T-helper 1 cell (primary cell): ENCODE measurements around the gene RBCK1.

Experiments
- DNase-seq, 5 donors: peaks; one replicate each; pipeline ENCODE4 v3.0.0-alpha.2; 2012 to 2020

Gene RBCK1

DNA sequence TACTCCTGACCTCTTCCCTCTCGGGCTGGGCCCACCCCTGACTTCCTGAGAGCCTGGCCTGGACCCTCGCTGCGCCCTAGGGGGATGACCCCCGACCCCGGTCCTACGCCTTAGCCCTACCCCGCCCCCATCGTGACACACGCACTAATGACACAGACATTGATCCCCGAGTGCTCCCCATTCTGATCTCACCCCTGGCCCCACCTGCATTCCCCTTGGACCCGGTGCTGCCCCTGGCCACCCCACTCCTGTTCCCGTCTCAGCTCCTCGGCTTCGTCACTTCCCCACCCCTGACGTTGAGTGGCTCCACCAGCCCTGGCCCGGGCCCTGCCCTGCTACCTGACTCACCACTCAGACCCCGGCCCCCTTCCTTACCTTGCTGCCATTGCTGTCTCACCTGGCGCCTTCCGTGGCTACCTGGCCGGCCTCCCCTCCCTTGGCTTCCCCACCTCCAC is 12.1 kb downstream of the RBCK1 start:
- DNase-seq = no peak

DNA sequence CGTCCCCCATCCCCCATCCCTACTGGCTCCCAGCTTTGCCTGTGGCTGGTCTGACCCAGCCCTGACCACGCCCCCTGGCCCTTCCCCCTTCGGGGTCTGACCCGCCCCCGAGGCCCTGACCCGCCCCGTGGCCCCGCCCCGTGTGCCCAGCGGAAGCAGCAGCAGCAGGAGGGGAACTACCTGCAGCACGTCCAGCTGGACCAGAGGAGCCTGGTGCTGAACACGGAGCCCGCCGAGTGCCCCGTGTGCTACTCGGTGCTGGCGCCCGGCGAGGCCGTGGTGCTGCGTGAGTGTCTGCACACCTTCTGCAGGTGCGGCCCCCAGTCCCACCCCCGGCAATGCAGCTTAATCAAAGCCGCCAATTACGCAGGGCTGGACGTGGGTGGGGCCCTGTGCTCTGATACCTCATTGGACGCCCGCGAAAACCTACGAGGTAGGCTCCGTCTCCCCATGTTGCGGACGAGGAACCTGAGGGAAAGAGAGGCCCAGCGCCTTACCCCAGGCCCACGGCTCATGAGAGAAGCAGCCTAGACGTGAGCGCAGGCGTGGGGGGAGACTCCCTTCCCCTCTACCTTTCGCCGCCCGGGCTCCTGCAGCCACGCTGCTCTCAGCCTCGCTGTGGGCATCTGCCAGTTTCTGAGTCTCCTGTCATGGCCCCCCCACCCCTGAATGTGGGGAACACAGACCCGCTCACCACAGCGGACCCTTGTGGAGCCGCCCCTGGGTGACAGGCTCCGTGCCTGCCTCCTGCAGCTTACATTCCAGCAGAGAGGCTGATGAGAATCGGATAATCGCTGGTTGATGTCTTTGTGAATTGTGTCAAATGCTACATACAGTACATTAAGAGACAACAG is 12.8 kb downstream of the RBCK1 start:
- DNase-seq = no peak

DNA sequence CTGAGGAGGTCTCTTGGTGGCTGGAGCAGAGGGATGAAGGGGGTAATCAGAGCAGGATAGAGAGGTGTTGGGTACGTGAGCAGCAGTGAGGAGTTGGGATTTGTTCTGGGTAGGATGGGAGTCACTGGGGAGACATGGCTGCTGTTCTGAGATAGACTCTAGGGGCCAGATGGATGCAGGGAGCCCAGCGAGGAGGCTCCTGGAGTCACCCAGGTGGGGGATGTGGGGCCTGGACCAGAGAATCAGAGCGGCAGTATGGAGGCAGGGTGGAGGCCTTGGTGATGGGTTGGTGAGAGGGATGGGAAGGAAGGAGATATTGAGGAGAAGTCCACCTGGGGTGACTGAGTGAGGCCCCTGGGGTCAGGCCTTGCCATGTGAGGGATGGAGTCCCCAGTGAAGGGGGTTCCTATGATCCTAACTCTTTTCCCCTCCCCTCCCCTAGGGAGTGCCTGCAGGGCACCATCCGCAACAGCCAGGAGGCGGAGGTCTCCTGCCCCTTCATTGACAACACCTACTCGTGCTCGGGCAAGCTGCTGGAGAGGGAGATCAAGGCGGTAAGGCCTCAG is 13.7 kb downstream of the RBCK1 start:
- no peak for DNase-seq

DNA sequence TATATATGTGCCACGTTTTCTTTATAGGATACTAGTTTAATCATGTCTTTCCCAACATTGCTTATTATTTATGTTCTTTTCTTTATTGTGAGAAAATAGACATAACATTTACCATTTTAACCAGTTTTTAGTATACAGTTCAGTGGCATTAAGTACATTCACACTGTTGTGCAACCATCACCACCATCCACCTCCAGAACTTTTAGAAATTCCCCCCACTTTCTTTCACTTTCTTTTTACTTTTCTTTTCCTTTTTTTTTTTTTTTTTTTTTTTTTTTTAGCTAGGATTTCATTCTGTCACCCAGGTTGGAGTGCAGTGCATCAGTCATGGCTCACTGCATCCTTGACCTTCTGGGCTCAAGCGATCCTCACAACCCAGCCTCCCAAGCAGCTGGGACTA is 18.5 kb downstream of the RBCK1 start:
- DNase-seq = no peak

DNA sequence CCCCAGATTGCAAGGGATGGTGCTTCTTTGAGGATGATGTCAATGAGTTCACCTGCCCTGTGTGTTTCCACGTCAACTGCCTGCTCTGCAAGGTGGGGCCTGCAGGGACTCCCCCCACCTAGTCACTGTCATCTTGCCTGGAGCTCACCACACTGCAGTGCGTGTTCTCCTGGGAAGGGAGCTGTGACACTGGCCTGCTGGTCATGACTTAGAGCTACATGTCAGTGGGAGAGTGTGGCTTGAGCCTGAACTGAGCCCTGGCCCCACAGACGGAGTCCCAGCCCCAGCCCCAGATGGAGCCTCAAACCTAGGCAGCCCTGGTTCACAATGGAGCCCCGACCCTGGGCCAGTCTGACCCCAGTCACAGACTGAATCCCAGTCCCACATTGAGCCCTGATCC is 19.3 kb downstream of the RBCK1 start:
- no peak for DNase-seq

DNA sequence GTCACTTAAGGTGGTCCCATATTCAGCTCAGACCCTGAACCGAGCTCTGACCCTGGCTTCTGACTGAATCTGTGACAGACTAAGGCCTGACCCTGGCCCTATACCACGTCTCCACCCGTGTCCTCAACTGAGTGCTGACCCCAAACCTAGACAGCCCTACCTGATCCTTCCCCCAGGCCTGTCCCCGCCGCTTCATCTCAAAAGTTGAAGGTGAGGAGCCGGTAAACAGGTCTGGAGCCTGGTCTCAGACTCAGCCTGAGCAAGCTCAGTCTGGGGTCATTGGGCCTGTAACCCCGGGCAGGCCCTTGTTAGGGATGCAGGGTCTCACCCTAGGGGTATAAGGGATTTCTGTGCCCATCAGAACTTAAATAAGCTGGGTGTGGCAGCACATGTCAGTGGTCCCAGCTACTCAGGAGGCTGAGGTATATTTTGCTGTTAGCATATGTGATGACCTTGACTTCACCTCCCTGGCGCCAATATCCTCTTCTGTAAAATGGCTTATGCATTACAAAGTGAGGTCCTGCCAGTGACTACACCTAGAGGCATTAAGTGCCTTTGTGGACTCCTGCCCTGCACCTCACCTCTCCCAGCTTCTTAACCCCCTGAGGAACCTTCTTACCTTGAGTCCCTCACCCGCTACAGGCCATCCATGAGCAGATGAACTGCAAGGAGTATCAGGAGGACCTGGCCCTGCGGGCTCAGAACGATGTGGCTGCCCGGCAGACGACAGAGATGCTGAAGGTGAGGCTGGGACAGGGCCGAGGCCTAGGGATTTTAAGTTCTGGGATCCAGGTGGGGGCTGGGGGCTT is 20.0 kb downstream of the RBCK1 start:
- no peak for DNase-seq

DNA sequence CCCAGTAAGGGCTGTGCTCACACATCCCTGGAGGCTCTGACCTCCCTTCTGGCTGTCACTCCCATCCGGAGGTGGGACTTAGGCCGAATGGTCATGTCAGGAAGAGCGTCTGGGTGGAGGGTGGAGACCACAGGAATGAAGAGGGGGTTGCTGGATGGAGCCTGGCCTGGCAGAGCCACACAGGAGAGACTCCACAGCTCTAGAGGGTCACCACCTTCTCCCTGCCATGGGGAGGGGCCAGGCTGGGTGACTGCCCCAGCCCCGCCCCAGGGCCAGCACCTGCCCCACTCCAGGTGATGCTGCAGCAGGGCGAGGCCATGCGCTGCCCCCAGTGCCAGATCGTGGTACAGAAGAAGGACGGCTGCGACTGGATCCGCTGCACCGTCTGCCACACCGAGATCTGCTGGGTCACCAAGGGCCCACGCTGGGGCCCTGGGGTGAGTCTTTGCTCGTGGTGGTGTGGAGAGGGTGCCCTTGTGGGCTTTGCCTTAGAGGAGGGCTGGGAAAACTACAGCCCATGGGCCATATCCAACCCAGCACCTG is 20.6 kb downstream of the RBCK1 start:
- DNase-seq = no peak

DNA sequence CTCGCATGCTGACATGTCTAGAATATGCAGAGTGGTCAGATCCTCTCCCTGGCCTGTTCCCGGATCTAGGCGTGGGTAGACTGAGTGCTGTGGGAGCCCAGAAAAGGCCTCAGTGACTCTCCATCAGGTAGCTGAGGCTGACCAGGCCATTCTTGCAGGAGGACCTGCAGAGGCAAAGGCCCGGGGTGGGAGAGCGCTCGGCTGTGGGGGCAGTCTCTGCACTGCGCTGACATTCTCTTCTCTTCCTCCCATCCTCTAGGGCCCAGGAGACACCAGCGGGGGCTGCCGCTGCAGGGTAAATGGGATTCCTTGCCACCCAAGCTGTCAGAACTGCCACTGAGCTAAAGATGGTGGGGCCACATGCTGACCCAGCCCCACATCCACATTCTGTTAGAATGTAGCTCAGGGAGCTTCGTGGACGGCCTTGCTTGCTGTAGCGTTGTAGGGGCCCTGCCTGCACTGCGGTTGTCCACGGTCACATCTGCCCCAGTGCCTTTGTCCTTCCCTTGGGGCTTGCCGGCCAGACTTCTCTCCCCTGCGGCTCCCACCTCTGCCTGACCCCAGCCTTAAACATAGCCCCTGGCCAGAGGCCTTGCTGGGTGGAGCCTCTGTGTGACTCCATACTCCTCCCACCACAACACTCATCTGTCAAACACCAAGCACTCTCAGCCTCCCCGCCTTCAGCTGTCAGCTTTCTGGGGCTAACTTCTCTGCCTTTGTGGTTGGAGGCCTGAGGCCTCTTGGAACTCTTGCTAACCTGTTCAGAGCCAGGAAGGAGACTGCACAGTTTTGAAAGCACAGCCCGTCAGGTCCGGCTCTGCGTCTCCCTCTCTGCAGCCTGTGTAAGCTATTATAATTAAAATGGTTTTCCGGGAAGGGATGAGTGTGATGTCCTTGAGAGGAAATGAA is 22.2 kb downstream of the RBCK1 start:
- no peak for DNase-seq

DNA sequence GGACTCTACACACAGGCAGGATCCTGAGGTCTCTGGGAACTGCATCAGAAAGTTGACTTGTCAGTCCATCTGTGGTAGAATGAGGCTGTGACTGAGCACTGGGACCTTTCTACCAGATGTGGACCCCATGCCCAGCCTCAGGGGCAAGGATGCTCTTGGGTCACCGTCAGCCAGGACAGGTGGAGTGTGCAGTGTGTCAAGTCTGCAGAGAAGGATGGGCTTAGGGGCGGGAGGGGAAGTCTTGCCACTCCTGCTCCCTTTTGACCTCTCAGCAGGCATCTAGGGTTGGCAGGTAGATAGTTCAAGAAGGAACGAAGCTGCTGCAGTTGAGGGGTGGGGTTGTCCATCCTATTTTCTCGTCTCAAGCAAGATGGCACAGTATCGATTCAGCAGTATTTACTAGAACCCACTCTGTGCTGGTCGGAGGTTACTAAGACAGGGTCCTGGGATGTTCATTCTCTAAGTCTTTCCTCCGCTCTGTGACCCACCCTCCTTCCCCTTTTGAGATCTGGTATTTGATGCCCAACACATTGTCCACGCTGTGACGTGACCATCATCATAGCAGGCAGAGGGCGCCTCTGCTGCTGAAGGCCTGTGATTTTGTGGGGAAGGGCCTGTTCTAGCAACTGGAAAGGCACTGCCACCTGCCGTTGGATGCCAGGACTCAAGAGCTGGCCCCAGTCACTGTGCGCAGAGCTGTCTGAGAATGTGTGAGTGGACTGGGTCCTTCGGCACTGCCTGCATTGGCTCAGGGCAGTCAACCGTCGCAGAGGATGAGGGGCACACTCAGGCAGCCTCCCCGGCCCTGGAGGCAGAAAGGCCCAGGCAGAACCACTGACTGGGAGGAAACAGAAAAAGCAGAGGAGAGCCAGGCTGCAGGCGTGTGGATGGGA is 23.2 kb downstream of the RBCK1 start:
- peak in 2 of 5 donors; percentile 15 to 58 for DNase-seq

DNA sequence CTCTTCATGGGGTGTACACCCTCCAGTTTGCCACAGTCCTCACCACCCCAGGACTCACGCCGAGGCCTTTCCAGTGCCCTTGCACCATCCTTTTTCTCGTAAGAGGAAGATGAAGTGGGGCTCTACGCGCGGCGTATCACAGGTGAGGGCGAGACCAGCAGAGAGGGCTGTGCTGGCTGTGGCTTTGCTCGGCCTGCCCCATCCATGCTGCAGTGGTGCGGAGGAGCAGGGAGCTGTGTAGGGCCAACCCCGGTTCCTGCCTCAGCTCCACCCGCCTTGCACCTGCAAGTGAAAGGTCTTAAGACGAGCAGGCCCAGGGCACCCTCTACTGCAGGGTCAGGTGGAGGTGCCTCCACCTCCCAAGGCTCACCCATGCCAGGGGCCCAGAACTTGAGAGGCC is 24.1 kb downstream of the RBCK1 start:
- no peak for DNase-seq

DNA sequence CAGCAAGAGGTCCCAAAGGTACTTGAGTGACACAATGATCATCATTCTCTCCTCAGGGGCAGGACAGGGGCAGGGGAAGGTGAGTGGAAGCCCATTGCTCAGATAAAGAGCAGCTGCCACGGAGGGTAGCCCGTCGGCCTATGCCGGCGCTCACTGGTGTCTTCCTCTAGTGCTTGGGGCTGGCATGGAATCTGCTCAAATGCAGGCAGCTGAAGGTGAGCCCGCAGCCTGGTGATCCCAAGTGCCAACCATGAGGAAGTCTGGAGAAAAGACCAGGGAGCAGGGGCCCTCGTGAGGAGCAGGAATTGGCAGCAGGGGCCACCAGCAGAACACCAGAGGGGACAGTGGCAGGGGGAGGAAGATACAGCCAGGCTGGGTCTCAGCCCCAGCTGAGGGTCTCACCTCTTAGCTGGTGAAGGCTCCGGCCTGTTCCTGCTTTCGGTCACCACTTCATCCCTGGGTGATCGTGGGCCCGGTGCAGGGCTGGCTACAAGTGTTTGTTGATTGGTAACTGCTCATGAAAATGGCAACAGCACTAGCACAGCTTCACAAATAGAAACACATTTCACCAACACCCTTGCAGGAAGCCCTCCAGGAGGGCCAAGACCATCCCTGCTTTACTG is 24.7 kb downstream of the RBCK1 start:
- DNase-seq = no peak

DNA sequence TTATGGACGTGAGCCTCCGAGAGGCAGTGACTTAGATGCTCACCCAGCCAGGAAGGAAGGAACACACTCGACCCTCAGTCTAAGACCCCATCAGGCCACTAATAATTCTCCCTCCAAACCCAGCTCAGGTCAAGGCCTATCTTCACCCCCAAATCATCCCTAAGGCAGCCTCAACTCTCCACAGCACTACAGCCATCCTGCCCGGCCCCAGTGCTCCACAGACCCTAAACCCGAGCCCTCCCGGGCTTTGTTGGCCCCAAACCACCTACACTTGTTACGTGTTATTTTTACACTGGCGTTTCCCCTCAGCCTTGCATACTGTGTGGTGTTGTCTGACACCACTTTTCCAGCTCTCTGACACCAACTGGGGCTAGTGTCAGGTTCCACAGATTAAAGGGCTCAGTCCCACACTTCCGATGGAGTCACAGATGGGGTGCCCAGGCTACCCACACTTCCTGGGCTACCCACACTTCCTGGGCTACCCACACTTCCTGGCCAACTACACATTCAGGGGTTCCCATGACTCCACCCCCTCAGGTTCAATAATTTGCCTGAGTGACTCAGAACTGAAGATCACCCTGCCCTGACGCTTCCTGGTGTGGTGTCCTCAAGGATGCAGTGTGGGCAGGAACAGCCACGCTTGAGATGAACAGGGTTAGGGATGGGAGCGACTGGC is 25.3 kb downstream of the RBCK1 start:
- peak in 3 of 5 donors; percentile 20 to 85 (median 21) for DNase-seq

DNA sequence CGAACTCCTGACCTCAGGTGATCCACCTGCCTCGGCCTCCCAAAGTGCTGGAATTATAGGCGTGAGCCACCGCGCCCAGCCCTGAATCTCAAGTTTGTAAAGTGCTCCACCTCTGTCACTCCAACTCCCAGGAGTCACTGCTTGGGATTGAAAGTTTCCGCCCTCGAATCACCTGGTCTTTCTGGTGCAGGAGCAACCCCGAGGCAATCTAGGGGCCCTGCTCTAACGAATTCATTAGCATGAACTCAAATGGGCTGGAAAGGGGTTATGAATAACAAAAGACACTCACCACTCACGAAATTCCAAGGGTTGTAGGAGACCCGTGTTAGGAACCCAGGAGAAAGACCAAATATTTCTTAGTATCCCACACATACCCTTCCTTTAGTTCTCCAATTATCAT is 26.1 kb downstream of the RBCK1 start:
- no peak for DNase-seq

DNA sequence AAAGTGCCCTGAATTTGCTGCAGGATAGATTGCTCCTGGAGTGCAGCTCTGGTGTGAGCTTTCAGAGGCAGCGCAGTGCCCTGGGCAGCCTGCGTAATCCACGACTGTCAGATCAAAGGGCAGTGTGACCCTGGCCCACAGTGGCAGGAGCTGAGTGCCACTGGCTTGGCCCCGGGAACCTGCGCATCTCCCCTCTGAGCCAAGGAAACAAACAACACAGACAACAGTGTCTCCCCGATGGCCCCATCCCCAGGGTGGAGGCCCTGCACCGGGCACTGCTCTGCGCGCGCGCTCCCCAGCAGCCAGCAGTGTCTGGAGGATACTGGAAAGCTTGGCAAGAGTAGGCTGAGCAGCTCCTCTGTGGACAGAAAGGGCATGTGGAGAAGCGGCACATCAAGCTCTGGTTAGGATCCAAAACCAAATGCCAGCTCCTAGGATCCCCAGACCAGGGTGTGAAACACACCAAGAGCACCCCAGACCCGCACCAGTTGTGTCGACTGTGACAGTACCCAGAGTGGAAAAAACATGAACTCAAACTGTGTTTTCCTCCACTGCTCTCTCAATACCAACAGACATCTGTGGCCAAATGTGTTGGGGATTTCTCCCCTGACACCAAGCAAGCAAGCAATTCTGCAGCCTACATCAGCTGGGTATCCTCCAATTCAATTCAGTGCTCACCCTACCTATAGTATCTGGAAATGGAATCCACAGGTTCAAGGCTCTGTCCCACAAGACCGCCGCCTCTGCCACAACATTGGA is 26.7 kb downstream of the RBCK1 start:
- no peak for DNase-seq

DNA sequence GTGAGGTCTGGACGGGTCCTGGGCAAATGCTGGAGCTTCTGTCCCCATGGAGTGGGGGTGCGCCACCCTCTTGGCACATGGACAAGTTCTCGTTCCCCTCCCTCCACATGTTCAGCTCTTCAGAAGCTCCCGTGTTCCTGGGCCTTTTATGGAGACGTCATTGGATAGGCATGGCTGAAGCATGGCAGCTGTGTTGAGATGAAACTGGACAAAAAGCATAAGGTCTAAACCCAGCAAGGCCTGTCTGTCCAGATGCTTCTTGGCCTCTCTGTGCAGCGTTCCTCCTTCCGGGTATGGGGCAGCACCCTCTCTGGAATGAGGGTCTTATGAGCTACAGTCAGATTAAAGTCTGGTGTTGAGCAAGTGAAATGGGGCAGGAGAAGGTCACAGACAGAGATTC is 27.5 kb downstream of the RBCK1 start:
- no peak for DNase-seq

DNA sequence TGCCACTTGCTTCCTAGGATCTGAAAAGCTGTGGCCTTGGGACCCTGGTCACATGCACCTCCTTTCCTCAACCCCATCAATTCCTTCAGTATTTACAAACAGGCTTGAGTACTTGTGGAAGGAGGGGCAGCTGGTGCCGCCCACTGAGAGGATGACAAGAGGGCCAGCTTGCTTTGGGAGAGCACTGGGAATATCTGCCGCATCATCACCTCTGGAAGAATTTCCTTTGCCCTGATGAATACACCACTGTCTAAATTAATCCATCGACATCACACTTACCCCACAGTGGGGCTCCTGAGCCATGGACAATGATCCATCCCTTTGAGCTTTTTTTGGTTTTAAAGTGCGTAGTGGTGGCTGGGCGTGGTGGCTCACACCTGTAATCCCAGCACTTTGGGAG is 28.4 kb downstream of the RBCK1 start:
- DNase-seq = no peak

DNA sequence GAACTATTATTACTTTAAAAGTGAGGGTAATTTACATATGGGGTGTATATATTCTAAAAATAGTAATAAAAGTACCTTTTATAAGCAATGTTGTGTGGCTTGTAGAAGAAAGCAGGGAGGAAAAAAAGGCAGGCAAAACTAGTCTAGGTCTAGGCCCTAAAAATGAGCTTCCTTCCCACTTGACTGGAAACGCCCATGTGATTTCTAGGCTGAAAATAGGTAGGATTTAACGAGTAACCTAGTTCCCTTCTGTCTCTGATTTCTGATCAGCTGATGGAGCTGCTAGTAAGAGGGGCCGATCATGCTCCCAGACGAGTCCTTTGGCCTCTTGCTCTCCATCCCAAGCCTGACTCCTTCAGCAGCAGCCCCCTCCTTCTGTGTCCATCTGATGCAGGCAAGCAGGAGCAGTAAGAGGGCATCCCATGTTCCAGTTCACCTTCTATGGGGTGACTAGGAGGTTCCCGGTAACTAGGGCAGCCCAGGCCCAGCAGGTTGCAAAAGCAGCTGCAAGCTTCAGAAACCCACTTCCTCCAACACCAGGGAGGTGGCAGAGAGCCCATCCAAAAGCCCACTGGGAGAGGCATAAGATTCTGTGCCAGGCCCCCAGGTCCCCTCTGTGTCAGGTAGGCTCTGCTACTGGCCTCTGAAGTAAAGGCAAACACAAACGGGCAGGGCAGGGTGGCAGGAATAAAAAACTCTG is 29.8 kb downstream of the RBCK1 start:
- DNase-seq = peak in 1 of 5 donors; percentile 26
